Nephron (organoid): ENCODE data around the gene USP37.
A peak's percentile ranks its signal among the peaks of the same experiment; 100 is the strongest.

Experiments used
- H3K27ac Mint-ChIP-seq, 3 experiments: 2 replicates each; pipeline ENCODE4 v1.8.0; 2020; ENCODE audit warnings: mixed read lengths in 3 of 3, mild to moderate bottlenecking in 2 of 3, moderate library complexity in 1 of 3
- H3K27me3 Mint-ChIP-seq: 2 replicates; pipeline ENCODE4 v1.8.0; 2021; ENCODE audit warnings: low read depth, mild to moderate bottlenecking, moderate library complexity, mixed read lengths
- H3K36me3 Mint-ChIP-seq: 2 replicates; pipeline ENCODE4 v1.8.0; 2020; ENCODE audit warnings: low read depth, mixed read lengths
- H3K4me1 Mint-ChIP-seq: 2 replicates; pipeline ENCODE4 v1.8.0; 2020; ENCODE audit warnings: mixed read lengths
- H3K4me3 Mint-ChIP-seq, 3 experiments: 2 replicates each; pipeline ENCODE4 v1.8.0; 2020; ENCODE audit warnings: mild to moderate bottlenecking in 3 of 3, mixed read lengths in 3 of 3, moderate library complexity in 2 of 3
- H3K9me3 Mint-ChIP-seq: 2 replicates; pipeline ENCODE4 v1.8.0; 2020; ENCODE audit warnings: mixed read lengths
- CTCF ChIP-seq, 3 experiments: fragments of 200-600 bp; sonication (generic); IDR thresholded peaks; one replicate each; pipeline ENCODE4 v1.5.0; 2021; ENCODE audit warnings: antibody characterized with exemption in 3 of 3; ENCODE audit not compliant: unreplicated experiment in 3 of 3

USP37 gene

DNA sequence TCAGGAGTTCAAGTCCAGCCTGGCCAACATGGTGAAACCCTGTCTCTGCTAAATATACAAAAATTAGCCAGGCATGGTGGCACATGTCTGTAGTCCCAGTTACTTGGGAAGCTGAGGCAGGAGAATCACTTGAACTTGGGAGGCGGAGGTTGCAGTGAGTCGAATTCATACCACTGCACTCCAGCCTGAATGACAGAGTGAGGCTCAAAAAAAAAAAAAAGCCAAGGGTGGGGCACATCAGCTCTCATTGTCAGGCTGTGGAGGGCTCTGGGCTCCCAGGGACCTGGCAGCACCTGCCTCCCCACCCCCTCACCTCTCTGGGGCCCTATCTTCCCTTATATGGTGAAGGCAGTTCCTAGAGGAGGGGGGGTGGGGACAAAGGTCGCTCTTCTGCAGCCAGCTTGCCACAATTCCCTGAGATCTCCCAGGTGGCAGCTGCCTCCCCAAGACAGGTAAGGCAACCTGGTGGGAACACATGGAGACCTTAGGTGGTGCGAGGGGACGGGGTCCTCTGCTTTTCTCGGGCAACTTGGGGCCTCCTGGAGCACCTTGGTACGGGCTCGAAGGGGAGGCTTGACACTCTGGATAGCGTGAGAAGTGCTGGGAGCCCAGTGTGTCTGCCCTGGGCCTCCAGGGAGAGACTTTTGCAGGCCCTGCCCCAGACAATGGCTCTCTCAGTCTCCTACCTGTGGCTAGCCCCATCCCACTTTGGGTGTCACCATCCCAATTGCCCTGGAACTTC is 149.3 kb downstream of the USP37 start, which contains the start of gene VIL1:
Gene VIL1, plus strand, starts transcription at position 407 of the 742 bp plus-strand sequence. CDS start 4,656 bp downstream, outside the sequence.
- Mint-ChIP-seq H3K36me3 (no peaks in the 10 kb centered on the region), H3K9me3 (no peaks in the 10 kb centered on the region), H3K27ac (peak within 1 kb of the TSS in 1 of 3 experiments; percentile 60), H3K27me3 (no peaks in the 10 kb centered on the region), H3K4me3 (peak within 1 kb of the TSS in 2 of 3 experiments; percentile 48 to 51), H3K4me1 (no peaks in the 10 kb centered on the region)
- no peak for TF ChIP-seq CTCF (IDR thresholded peaks at IDR 0.05; ENCODE audit: unreplicated experiment in 3 of 3)

DNA sequence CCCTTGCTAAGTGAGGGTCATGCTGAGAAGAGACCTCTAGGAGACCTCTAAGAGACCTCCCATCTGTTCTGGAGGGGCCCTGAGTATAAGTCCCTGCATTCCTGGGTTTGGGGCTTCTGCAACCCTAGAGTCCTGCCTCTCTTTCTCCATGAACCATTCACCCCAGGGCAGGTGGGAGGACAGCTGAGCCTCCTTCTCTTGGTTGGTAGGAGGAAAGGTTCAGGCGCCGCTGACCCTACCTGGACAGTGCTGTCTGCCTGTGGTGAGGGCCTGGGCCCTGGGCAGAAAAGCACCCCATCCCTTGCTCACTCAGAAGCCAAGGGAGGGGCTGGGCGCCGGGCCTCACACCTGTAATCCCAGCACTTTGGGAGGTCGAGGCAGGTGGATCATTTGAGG is 149.8 kb downstream of the USP37 start:
- no peak overlapping the region for H3K27ac Mint-ChIP-seq
- no peaks in the 10 kb centered on the region for H3K4me1 Mint-ChIP-seq
- no peak for TF ChIP-seq CTCF (IDR thresholded peaks at IDR 0.05; ENCODE audit: unreplicated experiment in 3 of 3)
- H3K36me3 Mint-ChIP-seq = no peaks in the 10 kb centered on the region
- H3K4me3 Mint-ChIP-seq = no peak overlapping the region
- no peaks in the 10 kb centered on the region for H3K9me3 Mint-ChIP-seq
- H3K27me3 Mint-ChIP-seq = no peaks in the 10 kb centered on the region

GRCh38 chr2:218407717-218408116 is 160.4 kb downstream of the USP37 start:
- Mint-ChIP-seq H3K27ac (peak overlapping the region; percentile 95 to 98 (median 96)), H3K4me3 (peak overlapping the region in 2 of 3 experiments; percentile 33 to 42), H3K4me1 (peaks cover 43% of the 10 kb centered on the region), H3K27me3 (no peaks in the 10 kb centered on the region), H3K9me3 (no peaks in the 10 kb centered on the region), H3K36me3 (peaks cover 12% of the 10 kb centered on the region)
- TF ChIP-seq CTCF (IDR thresholded peaks at IDR 0.05; ENCODE audit: unreplicated experiment in 3 of 3) = no peak

GRCh38 chr2:218406949-218407618 is 161.1 kb downstream of the USP37 start:
- Mint-ChIP-seq H3K27ac (peak overlapping the region; percentile 95 to 98 (median 96)), H3K27me3 (no peaks in the 10 kb centered on the region), H3K36me3 (peaks cover 12% of the 10 kb centered on the region), H3K4me1 (peaks cover 43% of the 10 kb centered on the region), H3K4me3 (peak overlapping the region; percentile 83 to 86 (median 85)), H3K9me3 (no peaks in the 10 kb centered on the region)
- no peak for TF ChIP-seq CTCF (IDR thresholded peaks at IDR 0.05; ENCODE audit: unreplicated experiment in 3 of 3)

DNA sequence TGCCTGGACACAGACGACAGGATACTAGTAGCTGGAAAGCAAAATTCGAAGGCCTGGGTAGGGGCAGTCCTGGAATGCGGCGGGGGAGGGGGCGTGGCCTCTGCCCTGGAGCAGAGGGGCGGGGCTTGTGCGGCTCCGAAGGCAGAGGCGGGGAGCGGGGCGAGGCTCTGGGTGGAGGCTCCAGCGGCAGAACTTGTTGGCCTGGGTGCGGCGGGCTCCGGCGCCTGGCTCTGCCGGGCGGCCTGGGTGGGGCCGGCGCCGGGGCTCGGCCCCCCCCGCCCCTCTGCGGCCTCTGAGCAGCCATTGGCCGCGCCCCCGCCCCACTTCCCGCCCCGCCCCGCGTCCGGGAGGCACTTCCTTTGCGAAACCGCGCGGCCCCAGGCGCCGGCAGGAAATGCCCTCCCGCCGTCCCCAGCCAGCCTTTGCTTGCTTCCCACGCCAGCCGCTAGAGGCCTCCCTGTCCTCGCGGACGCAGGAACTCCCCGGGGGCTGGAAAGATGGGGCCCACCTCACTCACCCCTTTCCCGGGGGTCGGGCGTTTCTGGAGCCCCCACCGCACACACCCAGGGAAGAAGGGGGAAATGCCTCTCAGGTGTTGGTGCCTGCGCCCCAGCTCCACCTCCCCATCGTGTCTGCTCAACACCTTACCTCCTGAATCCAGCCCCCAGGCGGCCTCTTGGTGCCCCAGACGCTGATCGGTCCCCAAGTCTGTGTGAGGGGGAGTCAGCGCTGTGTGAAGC is 161.8 kb downstream of the USP37 start:
- Mint-ChIP-seq H3K4me3 (peak overlapping the region; percentile 84 to 86 (median 85)), H3K9me3 (no peaks in the 10 kb centered on the region), H3K27ac (peak overlapping the region; percentile 95 to 98 (median 96)), H3K27me3 (no peaks in the 10 kb centered on the region), H3K36me3 (peaks cover 12% of the 10 kb centered on the region), H3K4me1 (peaks cover 43% of the 10 kb centered on the region)
- TF ChIP-seq CTCF (IDR thresholded peaks at IDR 0.05; ENCODE audit: unreplicated experiment in 3 of 3) = peak; percentile 72 to 79 (median 76)
